Central memory CD4-positive, alpha-beta T cell (primary cell): ENCODE data around the gene ANKHD1.
"Not testable (repeated sequence)": the region's sequence is repeated elsewhere in the genome, so short reads cannot be mapped to it uniquely, and the experiment has no call there.

Source experiments
- DNase-seq: peaks from one replicate; pipeline ENCODE4 v3.0.0; 2022

ANKHD1 gene

GRCh38 chr5:140565024-140565779 is 163.6 kb downstream of the ANKHD1 start:
- DNase-seq: no peak

- no peak for DNase-seq
Measured at GRCh38 chr5:140565780-140566095, 164.1 kb downstream of the ANKHD1 start.

- no peak for DNase-seq
Measured at GRCh38 chr5:140566665-140567064, 165.0 kb downstream of the ANKHD1 start.

GRCh38 chr5:140567136-140567818 is 165.6 kb downstream of the ANKHD1 start:
- DNase-seq: no peak

- no peak for DNase-seq
Measured at GRCh38 chr5:140567871-140568270, 166.2 kb downstream of the ANKHD1 start.

- no peak for DNase-seq
Measured at GRCh38 chr5:140568443-140569063, 166.9 kb downstream of the ANKHD1 start.

- peak; percentile 24 for DNase-seq
Measured at GRCh38 chr5:140569197-140569596, 167.6 kb downstream of the ANKHD1 start.

GRCh38 chr5:140570058-140570457 is 168.4 kb downstream of the ANKHD1 start:
- DNase-seq: no peak

GRCh38 chr5:140570488-140570887 is 168.9 kb downstream of the ANKHD1 start:
- no peak for DNase-seq

- no peak for DNase-seq
Measured at GRCh38 chr5:140571105-140571504, 169.5 kb downstream of the ANKHD1 start.

- no peak for DNase-seq
Measured at GRCh38 chr5:140573683-140574082, 172.1 kb downstream of the ANKHD1 start.

- no peak for DNase-seq
Measured at GRCh38 chr5:140574165-140574564, 172.5 kb downstream of the ANKHD1 start.

GRCh38 chr5:140575309-140575708 is 173.7 kb downstream of the ANKHD1 start:
- no peak for DNase-seq

- DNase-seq: no peak
Measured at GRCh38 chr5:140576776-140577201, 175.2 kb downstream of the ANKHD1 start.

GRCh38 chr5:140579188-140579747 is 177.6 kb downstream of the ANKHD1 start:
- DNase-seq: not testable (repeated sequence)

- no peak for DNase-seq
Measured at GRCh38 chr5:140587495-140587894, 185.9 kb downstream of the ANKHD1 start.

- DNase-seq: no peak
Measured at GRCh38 chr5:140588311-140589070, 186.9 kb downstream of the ANKHD1 start.
